Endothelial cell (in vitro differentiated cells): ENCODE results near the gene INTS6. TPM values are rescaled to one million over a fixed set of nuclear protein-coding genes. Genes with fewer than 3 reads are reported as not detected.

ENCODE experiments used
- DNase-seq: peaks from one replicate; pipeline ENCODE4 v3.0.0; 2021; ENCODE audit warnings: low spot score
- H3K27ac Mint-ChIP-seq: one replicate; pipeline ENCODE4 v1.8.0; 2021; ENCODE audit warnings: mixed read lengths, inconsistent platforms; ENCODE audit not compliant: unreplicated experiment
- H3K27me3 Mint-ChIP-seq: one replicate; pipeline ENCODE4 v1.8.0; 2021; ENCODE audit warnings: mild to moderate bottlenecking, moderate library complexity, mixed read lengths, inconsistent platforms; ENCODE audit not compliant: unreplicated experiment
- H3K36me3 Mint-ChIP-seq: one replicate; pipeline ENCODE4 v1.8.0; 2021; ENCODE audit warnings: mild to moderate bottlenecking, low read depth, mixed read lengths, inconsistent platforms; ENCODE audit not compliant: unreplicated experiment
- H3K4me1 Mint-ChIP-seq: one replicate; pipeline ENCODE4 v1.8.0; 2021; ENCODE audit warnings: mild to moderate bottlenecking, mixed read lengths, inconsistent platforms; ENCODE audit not compliant: unreplicated experiment
- H3K4me3 Mint-ChIP-seq: one replicate; pipeline ENCODE4 v1.8.0; 2021; ENCODE audit warnings: mild to moderate bottlenecking, mixed read lengths, inconsistent platforms; ENCODE audit not compliant: unreplicated experiment
- H3K9me3 Mint-ChIP-seq: one replicate; pipeline ENCODE4 v1.8.0; 2021; ENCODE audit warnings: mixed read lengths, inconsistent platforms; ENCODE audit not compliant: unreplicated experiment
- total RNA-seq: library from RNA; stranded (reverse); fragmentation: NEBNext Ultra II Directional; extraction: Animal tissue kit (Norgen Biotek cat#: 25700); gene quantifications from one replicate; pipeline ENCODE4 v1.2.1, GENCODE V29; 2021; ENCODE audit not compliant: unreplicated experiment
- TF ChIP-seq, protein P1 (sequence below): fragments of 200-600 bp; sonication (generic); IDR thresholded peaks from one replicate; pipeline ENCODE4 v1.5.0; 2021; ENCODE audit warnings: antibody characterized with exemption; ENCODE audit not compliant: unreplicated experiment

The INTS6 gene
- total RNA-seq, 1 donor from 2014 or later = 45.0 TPM

DNA sequence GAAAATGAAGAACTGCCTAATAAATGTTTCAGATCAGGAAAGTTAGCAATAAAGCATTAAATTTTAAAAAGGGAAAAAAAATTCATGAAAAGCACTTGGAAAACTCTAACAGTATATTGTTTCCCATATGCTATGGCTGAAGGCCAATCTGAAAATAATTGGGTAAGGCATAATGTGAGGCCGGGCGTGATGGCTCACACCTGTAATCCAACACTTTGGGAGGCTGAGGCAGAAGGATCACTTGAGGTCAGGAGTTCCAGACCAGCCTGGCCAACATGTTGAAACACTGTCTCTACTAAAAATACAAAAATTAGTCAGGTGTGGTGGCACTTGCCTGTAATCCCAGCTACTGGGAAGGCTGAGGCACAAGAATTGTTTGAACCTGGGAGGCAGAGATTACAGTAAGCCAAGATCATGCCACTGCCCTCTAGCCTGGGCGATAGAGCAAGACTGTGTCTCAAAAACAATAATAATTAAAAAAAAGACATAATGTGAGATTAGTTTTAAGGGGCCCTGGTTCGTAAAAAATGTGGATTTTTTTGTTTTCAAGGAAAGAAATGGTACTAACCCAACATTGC lies 15.2 kb downstream of the INTS6 start:
- H3K27ac Mint-ChIP-seq = no peak overlapping the region
- no peaks in the 10 kb centered on the region for H3K9me3 Mint-ChIP-seq
- H3K36me3 Mint-ChIP-seq = no peaks in the 10 kb centered on the region
- TF ChIP-seq, protein P1, sequence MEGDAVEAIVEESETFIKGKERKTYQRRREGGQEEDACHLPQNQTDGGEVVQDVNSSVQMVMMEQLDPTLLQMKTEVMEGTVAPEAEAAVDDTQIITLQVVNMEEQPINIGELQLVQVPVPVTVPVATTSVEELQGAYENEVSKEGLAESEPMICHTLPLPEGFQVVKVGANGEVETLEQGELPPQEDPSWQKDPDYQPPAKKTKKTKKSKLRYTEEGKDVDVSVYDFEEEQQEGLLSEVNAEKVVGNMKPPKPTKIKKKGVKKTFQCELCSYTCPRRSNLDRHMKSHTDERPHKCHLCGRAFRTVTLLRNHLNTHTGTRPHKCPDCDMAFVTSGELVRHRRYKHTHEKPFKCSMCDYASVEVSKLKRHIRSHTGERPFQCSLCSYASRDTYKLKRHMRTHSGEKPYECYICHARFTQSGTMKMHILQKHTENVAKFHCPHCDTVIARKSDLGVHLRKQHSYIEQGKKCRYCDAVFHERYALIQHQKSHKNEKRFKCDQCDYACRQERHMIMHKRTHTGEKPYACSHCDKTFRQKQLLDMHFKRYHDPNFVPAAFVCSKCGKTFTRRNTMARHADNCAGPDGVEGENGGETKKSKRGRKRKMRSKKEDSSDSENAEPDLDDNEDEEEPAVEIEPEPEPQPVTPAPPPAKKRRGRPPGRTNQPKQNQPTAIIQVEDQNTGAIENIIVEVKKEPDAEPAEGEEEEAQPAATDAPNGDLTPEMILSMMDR = no peak
- H3K4me3 Mint-ChIP-seq = no peak overlapping the region
- H3K4me1 Mint-ChIP-seq = no peaks in the 10 kb centered on the region
- H3K27me3 Mint-ChIP-seq = no peaks in the 10 kb centered on the region
- no peak for DNase-seq

DNA sequence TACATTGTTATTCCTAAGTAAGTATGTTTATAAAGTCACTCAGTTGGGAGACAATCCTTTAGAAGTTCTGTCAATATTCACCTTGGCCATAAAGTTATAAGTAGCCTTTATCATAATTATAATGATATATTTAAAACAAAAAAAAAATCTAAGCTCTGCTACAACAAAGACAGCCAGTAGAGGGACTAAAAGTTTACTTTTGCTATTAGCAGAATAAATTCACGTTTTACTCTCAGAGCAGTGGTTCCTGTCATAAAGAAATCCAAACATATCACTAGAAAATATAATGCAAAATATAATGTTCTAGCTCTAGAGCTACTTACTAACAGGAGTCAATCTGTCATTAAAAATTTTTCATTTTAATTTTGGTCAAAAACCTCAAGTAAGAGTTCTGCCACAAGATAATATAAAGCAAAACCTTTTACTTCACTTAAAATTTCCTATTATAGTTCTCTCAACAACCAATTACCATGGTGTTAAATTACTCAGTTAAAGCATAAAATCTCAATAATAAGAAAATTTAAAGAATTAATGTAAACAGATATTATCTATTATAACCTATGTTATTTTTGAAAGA lies 17.7 kb downstream of the INTS6 start:
- no peaks in the 10 kb centered on the region for H3K9me3 Mint-ChIP-seq
- no peaks in the 10 kb centered on the region for H3K4me1 Mint-ChIP-seq
- no peak for DNase-seq
- H3K27ac Mint-ChIP-seq = no peak overlapping the region
- H3K36me3 Mint-ChIP-seq = peaks cover 4% of the 10 kb centered on the region
- H3K27me3 Mint-ChIP-seq = no peaks in the 10 kb centered on the region
- TF ChIP-seq, protein P1 = peak; percentile 67
- H3K4me3 Mint-ChIP-seq = no peak overlapping the region

DNA sequence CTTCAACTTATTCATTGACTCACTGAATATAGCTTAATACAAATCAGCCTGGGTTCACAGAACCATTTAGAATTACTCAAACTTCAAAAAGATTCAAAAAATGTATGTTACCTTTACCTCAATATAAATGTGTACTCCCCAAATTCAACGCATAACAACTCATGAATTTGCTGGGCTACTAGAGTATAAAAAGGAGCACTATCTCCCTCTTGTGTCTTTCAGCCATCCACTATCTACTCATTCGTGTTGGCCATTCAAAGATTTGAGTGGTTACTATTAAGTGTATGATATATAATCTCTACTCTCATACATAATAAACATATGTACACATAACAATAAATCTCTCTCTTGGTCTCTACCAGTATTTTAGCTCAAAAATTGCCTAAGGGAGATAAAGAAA lies 20.3 kb downstream of the INTS6 start:
- TF ChIP-seq, protein P1 = no peak
- DNase-seq = no peak
- peaks cover 8% of the 10 kb centered on the region for H3K36me3 Mint-ChIP-seq

DNA sequence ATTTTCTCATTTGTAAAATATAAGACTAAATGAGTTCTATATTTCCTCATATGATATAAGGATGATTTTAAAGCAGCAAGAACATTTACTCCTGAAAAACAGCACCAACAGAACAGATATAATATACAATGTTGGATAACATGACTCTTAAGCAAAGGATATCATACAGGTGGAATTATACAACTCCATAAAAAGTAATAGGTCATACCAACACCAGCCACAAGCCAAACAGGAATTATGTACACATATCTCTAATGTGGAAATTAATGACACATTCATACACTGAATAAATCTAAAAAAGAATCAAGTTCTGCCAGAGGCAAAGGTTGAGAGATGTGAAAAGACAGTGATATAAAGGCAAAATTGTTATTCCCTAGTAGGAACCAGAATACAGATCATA lies 25.9 kb downstream of the INTS6 start:
- Mint-ChIP-seq H3K9me3 (no peaks in the 10 kb centered on the region), H3K36me3 (peaks cover 11% of the 10 kb centered on the region), H3K4me3 (no peak overlapping the region), H3K27me3 (no peaks in the 10 kb centered on the region), H3K4me1 (peaks cover 13% of the 10 kb centered on the region), H3K27ac (no peak overlapping the region)
- TF ChIP-seq, protein P1 = no peak
- DNase-seq = no peak

More for the DNA sequence above, 20.3 kb downstream of the INTS6 start:
- Mint-ChIP-seq H3K4me1 (no peaks in the 10 kb centered on the region), H3K27ac (no peak overlapping the region), H3K4me3 (no peak overlapping the region), H3K27me3 (no peaks in the 10 kb centered on the region), H3K9me3 (no peaks in the 10 kb centered on the region)

DNA sequence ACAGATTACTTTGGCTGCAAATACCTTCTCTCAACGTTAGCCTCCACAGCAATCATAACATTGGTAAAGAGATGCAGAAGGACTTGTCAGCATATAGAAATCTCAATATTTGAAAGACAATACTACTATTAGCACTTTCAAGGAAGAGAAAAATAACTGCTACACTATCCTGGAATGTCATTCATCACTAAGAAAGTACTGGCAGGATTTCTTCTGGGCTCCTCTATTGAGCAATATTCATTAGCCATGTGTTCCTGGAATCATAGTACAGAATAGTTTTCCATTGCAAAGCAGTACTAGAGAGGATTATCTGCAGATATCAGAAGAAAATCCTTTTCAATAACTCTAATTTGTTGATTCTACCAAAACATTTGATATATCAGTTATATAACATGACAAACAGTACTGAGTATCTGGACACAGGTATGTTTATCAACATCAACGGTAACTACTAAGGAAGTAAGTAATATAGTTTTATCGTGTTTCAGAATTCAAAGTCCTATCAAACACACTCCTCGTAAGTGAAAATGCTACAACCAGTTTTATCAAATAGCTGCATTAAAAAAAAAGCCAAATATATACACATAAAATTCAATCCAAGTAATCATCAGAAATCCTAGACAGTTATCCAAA lies 27.3 kb downstream of the INTS6 start:
- H3K36me3 Mint-ChIP-seq = peaks cover 18% of the 10 kb centered on the region
- no peaks in the 10 kb centered on the region for H3K27me3 Mint-ChIP-seq
- H3K9me3 Mint-ChIP-seq = no peaks in the 10 kb centered on the region
- no peak overlapping the region for H3K27ac Mint-ChIP-seq
- DNase-seq = no peak
- no peak overlapping the region for H3K4me3 Mint-ChIP-seq
- H3K4me1 Mint-ChIP-seq = peaks cover 15% of the 10 kb centered on the region
- TF ChIP-seq, protein P1 = no peak
